NCI-H2081 treated with DMSO at 0.1 percent for 48 hours (cell line): ENCODE results near the gene TEDC2.
"Not testable (repeated sequence)": the region's sequence is repeated elsewhere in the genome, so short reads cannot be mapped to it uniquely, and the experiment has no call there.

ENCODE experiments used
- DNase-seq: peaks from one replicate; lab custom pipeline; 2025; lab: John Stamatoyannopoulos, UW

Gene TEDC2

DNA sequence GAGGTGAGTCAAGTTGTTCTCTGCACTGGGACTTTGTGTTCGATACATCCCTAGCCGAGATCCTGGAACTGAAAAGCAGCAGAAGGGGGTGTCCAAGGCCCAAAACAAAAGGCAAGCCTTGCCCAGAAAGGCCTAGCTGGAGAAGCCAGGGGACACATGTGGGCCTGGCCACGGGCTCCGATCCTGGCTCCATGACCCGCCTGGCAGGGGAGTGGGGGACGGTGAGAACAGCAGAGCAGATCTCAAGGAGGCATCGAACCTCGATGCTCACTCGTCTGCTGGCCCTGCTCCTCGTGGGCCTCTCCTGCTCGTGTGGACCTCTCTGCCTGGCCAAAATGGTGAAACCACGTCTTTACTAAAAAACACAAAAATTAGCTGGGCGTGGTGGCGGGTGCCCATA lies 21.8 kb upstream of the TEDC2 start:
- no peak for DNase-seq

DNA sequence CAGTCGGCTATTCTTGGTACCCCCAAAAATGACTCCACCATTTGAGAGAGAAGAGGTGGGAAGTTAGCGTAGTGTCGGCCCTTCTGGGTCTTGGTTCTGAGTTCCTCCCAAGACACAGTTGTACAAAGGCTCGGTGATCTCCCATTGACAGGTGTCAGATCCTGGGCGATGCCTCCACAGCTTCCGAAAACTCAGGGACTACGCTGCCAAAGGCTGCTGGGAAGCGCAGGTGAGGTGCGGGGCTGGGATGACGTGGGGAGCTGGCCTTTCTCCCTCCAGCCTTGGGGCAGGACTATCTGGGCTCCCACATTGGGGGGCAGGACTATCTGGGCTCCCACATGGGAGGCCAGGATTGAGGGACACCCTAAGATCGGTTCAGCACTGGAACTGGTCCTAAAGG lies 20.3 kb upstream of the TEDC2 start:
- DNase-seq: no peak

DNA sequence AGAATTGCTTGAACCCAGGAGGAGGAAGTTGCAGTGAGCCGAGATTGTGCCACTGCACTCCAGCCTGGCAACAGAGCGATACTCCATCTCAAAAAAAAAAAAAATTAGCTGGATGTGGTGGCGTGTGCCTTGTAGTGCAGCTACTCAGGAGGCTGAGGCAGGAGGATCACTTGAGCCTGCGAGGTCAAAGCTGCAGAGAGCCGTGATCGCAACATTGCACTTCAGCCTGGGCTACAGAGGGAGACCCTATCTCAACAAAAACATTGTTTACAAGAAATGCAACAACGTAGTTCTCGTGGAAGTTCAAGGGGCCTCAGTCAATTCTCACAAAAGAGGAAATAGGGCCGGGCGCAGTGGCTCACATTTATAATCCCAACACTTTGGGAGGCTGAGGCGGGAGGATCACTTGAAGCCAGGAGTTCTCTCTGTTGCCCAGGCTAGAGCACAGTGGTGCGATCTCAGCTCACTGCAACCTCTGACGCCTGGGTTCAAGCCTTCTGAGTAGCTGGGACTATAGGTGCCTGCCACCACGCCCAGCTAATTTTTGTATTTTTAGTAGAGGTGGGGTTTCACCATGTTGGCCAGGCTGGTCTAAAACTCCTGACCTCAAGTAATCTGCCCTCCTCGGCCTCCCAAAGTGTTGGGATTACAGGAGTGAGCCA lies 18.6 kb upstream of the TEDC2 start:
- not testable (repeated sequence) for DNase-seq

DNA sequence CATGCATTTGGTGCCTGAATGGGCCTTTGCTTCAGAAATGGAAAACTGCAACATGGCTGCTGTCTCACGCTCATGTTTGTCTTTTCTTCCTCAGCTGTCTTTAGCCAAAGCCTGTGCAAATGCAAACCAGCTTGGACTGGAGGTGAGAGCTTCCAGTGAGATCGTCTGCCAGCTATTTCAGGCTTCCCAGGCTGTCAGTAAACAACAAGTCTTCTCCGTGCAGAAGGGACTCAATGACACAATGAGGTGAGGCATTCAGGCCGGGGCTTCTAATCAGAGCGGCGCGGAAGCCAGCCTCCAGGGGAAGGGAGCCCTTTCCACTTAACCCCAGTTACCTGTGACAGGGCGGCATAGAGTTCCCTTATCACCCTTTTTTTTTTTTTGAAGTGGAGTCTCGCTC lies 16.4 kb upstream of the TEDC2 start:
- no peak for DNase-seq

DNA sequence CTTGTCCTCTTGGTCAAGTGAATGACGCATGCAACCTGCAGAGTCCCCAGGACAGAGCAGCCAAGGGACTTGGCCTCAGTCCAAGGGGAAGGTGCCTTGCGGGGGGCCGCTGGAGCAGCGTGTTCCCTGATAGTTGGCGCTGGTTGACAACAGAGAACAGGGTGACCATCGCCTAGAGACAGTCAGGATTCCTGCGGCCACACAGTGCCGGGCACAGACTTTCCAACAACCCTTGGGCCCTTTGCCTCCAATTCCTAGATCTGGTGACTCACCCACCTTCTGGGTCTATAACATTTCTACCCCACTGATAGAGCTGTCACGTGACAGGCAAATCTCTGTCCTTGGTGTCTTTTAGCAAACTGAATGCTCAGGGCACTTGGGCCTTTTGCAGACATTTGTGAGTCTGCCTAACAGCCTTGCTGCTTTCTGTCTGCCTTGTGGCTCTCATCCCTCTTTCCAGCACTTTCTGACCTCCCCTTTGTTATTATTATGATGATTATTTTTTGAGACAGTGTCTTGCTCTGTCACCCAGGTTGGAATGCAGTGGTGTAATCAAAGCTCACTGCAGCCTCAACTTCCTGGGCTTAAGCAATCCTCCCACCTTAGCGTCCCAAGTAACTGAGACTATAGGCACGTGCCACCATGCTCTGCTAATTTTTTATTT lies 11.9 kb upstream of the TEDC2 start:
- no peak for DNase-seq

DNA sequence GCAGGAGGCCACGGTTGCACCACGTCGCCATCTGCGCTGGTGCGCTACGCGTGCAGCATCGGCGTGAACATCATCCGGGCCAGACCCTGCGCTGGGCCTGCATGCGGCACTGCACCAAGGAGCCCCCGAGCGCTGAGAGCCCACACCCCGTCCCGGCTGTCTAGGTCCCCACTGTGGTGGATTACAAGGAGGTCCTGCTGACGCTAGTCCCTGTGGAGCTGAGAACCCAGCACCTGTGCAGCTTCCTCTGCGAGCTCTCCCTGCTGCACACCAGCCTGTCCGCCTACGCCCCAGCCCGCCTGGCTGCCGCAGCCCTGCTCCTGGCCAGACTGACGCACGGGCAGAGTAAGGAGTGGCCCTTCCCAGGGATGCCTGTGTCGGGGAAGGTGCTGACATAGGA lies 10.8 kb upstream of the TEDC2 start:
- DNase-seq: no peak

DNA sequence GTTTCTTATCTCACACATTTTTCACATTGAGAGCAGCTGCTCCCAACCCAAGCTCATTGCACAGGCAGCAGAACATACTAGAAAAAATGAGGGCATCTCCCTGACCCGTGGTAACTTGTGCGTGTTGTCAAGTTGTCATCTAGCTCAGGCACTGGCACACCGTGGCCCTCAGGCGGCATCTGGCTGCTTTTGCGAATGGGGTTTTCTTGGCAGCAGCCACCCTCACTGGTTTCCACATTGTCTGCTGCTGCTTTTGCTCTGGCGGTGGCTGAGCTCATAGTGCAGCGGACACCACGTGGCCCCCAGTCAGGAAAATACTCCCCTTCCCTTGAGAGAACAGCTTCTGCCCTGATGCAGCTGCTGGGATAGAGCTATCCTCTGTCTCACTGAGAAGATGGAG lies 9.4 kb upstream of the TEDC2 start:
- DNase-seq: no peak

DNA sequence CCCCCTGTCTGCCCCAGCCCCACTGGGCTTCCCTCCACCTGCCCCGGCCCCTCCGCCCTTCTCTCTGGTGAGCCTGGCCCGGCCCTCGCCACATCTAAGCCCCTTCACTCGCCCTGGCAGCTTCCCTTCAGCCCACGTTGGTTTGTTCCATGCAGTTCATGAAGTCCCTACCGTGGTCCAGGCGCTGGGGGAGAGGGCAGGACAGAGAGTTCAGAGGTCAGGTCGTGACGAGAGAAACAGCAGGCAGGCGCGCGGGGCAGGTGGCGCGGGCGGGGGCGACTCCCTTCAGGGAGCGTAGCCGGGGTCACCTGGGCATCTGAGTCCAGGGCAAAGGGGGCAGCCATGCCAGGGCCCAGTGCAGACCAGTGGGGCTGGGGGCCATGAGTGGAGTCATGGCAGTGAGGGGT lies 8.9 kb upstream of the TEDC2 start:
- no peak for DNase-seq

DNA sequence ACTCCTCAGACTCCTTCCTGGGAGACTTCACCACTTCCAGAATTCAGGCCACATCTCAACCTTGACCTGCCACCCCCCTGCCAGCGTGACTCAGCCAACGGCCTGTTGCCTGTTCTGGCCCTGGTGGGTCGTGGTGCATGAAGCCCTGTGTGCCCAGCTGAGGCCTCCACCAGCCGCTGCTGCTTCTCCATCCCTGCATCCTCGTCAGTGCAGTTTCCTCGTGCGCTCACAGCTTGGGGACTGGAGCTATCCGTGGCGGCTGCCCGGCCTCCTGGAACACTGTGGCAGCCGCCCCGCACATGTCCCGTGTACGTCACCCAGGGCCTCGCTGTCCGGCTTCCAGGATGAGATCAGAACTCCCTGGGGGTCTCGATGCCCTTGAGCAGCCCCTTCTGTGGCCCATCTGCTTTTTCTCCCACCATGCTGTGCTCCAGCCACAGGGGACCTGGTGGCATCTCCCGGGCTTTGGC lies 8.0 kb upstream of the TEDC2 start:
- no peak for DNase-seq

DNA sequence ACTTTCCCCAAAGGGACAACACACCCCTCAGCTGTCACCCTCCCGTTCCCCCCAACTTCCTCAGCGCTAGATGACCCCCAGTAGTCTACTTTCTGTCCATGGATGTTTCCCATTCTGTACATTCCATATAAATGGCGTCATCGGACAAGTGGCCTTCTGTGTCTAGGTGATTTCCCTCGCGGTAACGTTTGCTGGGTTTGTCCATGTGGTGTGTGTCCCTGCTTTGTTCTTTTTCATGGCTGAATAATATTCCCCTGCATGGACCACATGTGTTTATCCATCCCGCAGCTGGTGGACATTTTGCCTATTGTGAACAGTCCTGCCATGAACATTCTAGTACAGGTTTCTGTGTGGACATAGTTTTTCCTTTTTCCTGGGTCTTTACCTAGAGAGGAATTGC lies 7.3 kb upstream of the TEDC2 start:
- DNase-seq: no peak

DNA sequence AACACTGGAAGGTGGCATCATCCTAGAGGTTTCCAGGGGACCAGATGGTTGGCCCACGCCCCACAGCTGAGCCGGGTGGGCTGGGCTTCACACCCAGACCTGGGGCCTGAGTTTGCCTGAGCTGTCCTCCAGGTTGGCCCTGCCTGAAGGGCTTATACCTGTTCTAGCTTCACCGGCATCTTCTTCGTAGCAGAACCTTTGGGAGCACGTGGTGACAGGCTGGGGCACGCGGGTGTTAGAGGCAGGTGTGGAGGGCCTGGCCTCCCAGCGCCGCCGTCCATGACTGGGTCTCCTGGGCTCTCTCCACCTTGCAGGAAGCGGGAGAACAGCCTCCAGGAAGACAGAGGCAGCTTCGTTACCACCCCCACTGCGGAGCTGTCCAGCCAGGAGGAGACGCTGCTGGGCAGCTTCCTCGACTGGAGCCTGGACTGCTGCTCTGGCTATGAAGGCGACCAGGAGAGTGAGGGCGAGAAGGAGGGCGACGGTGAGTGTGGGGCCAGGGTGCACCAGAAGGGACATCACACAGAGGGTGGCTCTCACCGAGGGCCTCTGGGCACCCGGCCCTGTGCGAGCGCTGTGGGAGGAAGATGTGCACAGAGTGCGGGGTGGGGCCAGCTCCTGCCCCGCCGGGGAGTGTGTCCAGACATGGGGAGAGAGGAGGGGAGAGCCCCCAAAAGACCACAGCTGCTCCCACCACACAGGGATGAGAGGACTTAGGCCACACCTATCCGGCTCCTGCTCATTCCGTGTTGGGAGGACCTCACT lies 4.6 kb upstream of the TEDC2 start:
- no peak for DNase-seq

DNA sequence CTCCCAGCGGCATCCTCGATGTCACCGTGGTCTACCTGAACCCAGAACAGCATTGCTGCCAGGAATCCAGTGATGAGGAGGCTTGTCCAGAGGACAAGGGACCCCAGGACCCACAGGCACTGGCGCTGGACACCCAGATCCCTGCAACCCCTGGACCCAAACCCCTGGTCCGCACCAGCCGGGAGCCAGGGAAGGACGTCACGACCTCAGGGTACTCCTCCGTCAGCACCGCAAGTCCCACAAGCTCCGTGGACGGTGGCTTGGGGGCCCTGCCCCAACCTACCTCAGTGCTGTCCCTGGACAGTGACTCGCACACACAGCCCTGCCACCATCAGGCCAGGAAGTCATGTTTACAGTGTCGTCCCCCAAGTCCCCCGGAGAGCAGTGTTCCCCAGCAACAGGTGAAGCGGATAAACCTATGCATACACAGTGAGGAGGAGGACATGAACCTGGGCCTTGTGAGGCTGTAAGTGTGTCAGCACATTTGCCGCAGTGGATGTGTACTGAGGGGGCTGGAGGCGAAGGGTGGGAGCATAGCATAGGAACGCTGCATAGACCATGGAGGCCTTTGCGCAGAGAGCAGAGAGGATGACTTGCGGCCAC lies 3.3 kb upstream of the TEDC2 start:
- DNase-seq: no peak

DNA sequence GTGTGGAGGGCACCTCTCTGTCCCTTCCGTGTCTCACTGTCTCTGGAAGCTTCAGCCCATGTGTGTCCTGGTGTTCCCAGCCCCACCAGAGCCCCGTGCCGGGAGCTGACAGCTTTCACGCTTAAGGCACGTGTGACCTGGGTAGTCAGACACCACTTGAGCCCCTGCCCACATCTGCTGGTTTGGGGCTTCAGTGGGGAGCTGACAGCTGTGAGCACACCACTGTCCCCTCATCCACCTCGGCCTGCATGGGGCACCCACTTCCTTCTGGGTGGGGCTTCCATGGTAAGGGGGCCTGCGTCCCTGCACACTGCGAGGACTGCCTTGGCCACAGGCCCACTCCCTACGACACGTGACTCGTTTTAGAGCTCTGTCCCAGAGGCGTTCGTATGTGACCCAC lies 2.6 kb upstream of the TEDC2 start:
- no peak for DNase-seq

DNA sequence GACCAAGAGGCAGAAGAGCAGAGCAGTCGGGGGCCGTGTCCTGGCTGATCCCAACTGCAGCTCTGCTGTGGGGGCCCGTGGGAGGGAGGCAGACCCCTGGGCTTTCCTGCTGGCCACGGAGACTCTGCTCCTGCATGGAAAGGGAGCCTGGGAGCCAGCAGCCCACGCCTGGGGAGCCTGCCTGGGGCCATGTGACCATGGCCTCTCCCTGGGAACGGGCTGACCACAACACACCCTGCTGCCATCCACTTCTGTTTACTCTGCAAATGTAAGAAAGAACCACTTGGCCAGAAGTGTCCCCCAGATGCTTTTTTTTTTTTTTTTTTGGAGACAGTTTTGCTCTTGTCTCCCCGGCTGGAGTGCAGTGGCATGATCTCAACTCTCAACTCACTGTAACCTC lies 2.0 kb upstream of the TEDC2 start:
- no peak for DNase-seq

DNA sequence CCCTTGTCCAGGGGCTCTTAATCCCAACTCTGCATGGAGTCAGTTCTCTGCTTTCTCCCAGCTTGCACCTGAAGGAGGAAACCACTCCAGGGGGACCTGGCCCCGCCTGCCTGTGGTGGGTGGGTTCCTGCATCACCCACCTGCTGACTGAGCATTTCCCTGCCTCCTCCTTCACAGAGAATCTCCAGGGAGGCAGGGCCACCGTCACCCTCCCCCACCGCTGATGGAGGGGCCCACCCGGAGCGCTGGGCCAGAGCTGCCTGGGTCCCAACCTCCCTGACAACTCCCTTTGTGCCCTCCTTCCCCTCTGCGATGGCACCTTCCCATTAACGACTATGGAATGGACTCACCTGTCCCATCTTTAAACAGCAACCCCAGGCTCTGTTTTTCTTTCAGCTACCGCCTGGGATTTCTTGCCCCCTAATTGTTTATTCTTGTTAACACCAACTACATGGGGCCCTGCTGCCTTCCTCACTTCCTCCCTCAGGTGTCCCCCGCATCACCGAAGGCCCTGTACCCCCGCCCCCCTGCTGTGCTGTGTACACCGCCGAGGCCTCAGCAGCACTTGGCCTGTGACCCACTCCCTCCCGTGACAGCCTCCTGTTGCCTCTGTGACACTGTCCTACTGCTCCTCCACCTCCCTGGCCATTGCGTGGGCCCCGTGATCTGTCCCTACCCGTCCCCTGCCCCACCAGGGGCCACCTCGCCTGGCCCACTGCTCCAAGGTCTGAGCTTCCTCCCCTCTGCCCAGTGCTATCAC lies 842 bp upstream of the TEDC2 start:
- no peak for DNase-seq

DNA sequence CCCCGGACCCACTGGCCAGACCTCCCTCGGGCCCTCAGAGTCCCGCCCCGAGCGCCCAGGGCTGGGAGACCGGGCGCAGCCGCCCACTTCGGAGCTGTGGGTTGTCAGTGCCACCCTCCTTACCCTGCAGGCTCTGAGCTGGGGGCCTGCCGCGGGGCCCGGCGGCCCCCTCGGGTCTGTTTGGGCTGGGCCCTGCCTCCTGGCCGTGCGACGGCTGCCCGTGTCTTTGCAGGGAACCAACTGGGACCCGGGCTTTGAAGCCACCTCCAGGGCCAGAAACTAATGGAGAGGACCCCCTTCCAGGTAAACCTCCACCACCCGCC lies 443 bp downstream of the TEDC2 start:
- DNase-seq: no peak

DNA sequence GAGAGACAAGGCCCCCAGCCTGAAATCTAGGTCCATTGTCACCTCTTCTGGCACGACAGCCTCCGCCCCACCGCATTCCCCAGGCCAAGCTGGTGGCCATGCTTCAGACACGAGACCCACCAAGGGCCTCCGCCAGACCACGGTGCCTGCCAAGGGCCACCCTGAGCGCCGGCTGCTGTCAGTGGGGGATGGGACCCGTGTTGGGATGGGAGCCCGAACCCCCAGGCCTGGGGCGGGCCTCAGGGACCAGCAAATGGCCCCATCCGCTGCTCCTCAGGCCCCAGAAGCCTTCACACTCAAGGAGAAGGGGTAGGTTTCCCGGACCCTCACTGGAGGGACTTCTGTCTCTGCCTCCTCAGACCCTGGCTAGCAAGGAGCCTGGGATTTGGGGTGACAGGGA lies 1.0 kb downstream of the TEDC2 start:
- no peak for DNase-seq

DNA sequence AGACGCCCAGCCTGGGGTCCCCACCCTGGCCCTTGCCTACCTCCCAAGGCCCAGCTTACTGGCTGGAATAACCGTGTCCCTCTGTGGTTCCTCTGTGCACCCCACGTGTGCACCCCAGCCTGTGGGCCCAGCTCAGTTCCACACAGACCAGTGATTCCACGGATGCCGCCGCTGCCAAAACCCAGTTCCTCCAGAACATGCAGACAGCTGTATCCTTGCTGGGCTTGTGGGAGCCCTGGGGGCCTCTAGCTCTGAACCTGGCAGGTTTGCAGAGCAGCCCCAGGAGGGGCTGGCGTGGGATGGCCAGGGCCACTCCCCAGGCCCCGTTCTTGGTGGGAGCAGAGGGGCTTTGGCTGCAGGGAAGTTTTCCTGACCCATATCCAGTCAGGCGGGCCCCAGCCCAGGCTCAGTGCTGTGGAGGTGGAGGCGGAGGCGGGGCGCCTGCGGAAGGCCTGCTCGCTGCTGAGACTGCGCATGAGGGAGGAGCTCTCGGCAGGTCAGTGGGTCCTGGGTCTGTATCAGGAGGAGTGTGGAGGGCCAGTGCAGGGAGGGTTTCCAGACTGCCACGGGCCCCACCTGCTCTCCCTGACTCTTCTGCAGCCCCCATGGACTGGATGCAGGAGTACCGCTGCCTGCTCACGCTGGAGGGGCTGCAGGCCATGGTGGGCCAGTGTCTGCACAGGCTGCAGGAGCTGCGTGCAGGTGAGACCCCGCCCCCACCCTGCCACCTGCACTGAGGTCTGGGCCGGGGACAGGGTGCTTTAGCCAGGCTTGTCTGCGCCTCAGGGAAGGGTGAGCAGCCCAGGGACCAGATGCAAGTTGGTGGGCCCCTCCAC lies 2.3 kb downstream of the TEDC2 start:
- no peak for DNase-seq

DNA sequence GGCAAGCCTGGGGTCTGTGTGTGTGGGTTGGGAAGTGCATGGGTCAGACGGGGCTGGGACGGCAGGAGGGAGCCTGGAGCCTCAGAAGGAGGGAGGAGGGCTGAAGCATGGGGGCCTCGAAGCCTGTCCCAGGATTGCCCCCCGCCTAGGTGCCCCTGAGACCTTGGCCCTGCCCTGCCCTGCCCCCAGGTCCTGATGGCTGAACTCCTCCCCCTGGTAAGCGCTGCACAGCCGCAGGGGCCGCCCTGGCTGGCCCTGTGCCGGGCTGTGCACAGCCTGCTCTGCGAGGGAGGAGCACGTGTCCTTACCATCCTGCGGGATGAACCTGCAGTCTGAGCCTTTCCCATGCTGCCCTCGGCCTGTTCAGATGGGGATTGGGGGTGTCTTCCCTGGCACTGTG lies 4.4 kb downstream of the TEDC2 start:
- DNase-seq: no peak

DNA sequence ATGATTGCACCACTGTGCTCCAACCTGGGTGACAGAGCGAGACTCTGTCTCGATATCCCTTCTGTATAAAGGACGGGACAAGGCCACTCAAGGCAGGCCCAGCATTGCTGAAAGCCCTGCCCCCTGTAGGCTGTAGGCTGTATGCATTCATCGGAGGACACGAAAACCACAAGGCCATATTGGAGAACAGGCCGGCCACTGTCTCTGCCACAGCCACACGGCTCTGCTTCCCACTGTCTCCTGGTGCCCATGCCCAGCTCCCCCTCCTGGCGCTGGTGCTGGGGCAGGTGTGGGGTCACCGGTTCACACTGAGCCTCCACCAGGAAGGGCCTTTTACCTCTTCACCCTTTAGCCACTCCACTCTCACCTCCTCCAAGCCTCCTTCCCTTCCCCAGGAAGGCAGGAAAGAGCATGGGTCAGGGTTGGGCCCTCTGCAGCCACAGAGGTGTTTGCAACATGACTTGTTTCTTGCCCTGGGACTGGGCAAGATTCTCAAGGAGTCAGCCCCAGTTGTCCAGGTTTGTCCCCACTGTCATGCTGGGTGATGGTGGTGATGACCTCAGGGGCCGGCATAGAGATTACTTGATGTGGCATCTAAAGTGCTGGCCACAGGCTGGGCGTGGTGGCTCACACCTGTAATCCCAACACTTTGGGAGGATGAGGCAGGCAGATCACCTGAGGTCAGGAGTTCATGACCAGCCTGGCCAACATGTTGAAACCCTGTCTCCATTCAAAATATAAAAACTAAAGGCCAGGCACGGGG lies 5.9 kb downstream of the TEDC2 start:
- no peak for DNase-seq
